ENCODE measurements around the gene TMEM208.

The TMEM208 gene

DNA sequence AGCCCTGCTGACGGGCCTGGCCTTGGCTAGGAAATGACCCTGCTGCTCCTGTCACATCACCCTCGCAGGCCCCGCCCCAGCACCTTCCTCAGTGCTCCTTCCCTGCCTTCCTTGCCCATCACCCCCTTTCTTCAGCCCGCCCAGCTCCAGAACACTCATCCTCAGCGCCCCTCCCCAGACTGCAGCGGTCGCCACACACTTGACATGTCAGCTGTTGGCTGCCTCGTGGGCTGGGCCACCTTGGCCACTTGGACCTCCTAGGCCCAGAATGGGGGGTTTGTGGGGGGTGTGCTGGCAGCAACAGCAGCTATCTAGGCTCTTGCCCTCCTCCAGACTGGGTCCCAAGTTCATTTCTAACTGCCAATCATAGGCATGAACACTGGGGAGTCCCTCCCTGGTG, 17.4 kb upstream of the TMEM208 start:
- no peak for DNase-seq (ENCODE audit: low spot score)

DNA sequence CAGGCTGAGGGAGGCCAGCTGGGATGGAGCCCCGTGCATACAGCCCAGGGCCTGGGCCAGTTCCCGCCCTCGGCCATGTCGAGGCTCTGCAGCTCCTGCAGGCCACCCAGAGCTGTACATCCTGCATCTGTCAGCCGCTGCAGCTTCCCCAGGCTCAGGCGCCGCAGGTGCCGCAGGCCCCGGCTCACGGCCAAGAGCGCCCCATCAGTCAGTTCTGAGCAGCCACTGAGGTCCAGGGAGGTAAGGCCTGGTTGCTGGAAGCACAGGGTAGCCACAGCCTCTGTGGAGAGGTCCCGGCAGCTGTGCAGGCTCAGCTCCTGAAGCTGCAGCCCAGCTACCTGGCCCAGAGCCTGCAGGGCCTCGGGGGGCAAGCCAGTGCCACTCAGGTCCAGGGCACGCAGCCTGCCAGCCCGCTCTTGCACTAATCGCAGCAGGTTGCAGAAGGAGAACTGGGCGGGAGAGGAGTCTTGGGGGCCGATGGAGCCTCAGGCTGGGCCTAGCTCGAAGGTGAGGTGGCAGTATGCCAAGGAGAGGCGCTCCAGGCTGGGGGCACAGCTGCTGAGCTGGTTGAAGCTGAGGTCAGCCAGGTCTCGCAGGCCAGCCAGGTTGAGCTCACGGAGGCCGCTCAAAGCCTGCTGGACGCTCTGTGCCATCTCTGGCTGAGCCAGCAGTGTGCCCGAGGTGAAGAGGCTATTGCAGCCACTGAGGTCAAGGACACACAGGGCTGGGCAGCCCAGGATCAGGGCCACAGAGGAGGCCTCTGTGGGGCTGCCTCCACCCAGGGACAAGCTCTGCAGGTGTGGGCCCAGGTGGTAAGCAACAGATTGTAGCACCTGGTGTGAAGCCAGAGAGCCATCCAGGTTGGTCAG, 16.6 kb upstream of the TMEM208 start:
- no peak for DNase-seq (ENCODE audit: low spot score)

DNA sequence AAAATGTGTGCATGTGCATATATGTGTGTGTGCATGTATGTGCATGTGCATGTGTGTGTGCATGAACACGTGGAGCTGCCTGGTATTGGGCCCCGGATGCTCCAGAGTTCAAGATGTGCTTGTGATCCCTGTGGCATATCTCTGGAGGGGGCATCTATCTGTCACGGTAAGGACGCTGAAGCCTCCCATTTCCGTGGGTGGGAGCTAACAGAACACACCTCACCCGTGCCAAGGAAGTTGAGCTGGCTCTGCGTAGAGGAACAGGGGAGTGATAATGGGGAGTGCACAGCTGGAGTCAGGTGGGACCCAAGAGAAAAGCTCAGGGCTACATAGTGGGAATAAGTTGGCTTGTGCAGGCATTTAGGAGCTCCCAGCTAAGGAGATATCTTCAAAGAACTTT, 15.3 kb upstream of the TMEM208 start:
- no peak for DNase-seq (ENCODE audit: low spot score)

DNA sequence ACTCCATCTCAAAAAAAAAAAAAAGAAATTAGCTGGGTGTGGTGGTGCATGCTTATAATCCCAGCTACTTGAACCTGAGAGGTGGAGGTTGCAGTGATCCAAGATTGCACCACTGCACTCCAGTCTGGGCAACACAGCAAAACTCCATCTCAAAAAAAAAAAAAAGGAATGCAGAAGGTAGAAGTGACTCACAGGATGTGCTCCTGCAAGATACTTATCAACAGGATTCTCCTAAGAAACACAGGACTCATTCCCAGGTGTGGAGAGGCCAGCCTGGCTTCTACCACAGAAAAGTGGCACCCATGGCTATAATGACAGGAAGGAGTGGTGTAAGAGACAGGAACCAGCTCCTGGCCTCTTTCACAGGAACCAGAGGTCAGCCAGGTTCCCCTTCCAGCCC, 14.2 kb upstream of the TMEM208 start:
- no peak for DNase-seq (ENCODE audit: low spot score)

DNA sequence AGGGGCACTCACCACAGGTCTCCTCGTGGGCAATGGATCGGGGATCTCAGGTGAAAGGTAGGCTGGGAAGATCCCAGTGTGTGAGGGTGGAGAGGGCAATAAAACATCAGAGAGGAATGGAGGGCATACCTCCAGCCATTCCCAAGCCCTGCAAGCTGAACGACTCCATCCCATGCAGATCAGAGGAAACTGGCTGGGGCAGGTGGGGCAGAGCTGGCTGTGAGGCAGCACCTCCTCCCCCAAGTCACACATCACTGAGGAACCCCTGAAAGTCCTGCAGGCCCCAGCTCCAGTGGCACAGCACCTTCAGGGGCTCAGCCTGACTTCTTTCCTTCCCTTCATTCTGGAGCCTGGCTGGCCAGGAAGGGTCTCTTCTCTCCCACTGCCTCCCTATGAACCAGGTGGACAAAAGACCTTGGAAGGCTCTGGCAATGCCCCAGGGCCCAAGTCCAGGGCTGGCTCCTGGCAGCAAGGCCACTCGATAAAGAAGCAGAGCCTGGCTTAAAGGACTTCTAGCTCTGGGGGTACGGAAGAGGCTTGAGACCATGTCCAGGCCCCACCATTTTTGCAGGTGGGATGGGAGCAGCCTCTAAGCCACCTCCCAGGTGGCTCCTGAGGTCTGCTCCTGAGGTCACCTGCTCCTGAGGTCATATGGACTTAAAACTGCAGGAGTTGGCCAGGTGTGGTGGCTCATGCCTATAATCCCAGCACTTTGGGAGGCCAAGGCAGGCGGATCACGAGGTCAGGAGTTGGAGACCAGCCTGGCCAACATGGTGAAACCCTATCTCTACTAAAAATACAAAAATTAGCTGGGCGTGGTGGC, 13.5 kb upstream of the TMEM208 start:
- no peak for DNase-seq (ENCODE audit: low spot score)

DNA sequence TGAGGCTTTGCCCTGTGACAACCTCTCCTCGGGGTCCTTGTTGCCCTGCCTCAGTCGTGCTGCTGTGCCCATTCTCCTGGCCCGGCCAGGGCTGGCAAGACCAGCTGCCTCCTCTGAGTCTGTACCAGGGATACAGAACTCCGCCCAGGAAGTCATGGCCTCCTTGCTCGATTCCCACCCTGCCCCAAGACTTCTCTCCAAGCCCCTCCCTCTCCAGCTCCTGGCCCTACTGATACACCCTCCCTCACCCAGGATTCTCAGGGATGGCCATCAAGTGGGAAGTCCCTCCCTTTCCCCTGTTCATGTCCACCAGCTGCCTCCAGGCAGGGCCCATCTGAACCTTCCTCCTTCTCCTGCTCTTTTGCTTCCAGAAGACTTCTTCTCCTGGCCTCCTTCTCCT, 11.2 kb upstream of the TMEM208 start:
- DNase-seq (ENCODE audit: low spot score): no peak

DNA sequence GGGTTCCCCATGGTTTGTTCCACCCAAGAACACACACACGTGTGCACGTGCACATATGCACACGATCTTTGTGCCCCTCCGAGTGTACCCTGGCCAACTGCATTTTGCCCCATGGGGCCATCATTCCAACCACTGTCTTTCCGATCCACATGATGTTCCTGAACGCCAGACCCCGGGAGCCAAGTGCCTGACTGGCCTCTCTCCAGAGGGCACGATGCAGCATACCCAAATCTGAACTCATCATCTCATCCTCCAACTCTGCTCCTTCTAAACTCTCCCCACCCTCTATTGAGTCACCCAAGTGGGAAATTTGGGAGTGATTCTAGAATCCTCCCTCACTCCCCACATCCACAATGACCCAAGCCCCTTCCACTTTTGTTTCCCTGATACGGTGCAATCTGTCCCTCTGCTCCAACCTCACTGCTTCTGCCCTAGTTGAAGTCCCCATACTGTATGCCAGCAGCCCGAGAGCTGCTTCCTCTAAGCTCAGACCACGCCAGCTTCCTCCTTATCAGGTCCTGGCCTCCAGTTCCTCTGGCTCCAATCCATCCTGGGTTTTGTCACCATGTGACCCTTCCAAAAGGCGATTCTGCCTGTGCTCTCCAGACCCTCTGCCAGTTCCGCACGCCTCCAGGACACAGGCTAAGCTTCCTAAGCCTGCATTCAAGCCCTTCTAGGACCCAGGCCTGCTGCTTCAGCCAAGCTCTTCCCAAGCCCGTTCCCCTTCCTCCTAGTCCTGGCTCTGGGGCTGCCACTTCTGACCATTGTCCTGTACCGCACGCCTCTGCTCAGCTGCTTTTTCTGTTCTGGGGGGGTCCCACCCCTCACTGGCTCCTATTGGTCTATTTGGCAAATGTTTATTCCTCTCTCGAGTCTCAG, 10.1 kb upstream of the TMEM208 start:
- DNase-seq (ENCODE audit: low spot score): no peak

DNA sequence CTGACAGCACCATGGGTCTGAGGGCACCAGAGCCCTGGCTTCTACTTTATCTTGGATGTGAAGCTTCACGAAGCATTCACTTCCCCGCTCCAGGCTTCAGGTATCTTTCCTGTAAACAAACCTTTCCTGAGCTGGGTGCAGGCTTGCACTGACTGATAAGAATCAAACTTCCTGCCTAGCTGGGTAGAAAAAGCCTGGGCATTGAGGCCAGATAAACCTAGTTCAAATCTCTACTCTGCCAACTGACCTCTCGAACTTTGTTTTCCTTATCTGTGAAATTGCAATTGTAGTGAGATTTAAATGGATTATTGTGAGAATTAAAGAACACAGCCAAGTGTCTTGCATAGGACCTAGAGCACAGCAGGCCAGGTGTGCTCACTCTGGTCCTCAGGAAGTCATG, 2.9 kb upstream of the TMEM208 start:
- no peak for DNase-seq (ENCODE audit: low spot score)

DNA sequence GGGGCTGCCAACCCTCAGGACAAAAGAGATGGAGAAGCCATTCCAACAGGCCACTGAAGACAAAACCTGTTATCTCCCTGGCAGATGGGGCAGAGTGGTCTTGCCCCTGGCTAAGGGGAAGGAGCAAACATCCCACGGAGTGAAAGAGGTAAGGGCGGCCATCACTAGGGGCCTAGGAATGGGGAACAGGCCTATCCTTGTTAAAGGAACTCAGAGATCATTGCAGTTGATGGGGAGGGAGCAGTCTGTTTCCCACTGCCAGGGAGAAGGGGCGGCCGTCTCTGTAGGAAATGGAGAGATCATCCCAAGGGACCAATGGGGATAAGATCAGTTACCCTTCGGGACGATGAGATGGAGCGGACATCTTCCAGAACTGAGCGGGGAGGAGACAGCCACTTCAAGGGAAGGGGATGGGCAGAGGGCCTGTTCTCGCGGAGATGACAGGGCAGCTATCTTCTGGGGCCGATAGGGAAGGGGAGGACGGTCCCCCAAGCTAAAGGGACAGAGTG, 581 bp upstream of the TMEM208 start:
- no peak for DNase-seq (ENCODE audit: low spot score)

DNA sequence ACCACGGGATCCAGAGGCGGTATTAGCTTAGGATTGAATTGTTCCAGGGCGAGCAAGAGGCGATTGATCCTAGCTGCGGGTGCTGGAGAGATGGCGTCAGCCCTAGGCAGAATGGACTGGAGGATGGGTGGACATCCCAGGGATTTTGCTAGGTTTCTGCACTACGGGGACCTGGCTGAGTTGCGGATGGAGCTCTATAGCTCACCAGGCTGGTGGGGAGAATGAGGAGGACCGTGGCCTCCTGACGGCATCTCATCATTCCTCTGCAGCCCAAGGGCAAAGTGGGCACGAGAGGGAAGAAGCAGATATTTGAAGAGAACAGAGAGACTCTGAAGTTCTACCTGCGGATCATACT, 614 bp downstream of the TMEM208 start:
- no peak for DNase-seq (ENCODE audit: low spot score)

DNA sequence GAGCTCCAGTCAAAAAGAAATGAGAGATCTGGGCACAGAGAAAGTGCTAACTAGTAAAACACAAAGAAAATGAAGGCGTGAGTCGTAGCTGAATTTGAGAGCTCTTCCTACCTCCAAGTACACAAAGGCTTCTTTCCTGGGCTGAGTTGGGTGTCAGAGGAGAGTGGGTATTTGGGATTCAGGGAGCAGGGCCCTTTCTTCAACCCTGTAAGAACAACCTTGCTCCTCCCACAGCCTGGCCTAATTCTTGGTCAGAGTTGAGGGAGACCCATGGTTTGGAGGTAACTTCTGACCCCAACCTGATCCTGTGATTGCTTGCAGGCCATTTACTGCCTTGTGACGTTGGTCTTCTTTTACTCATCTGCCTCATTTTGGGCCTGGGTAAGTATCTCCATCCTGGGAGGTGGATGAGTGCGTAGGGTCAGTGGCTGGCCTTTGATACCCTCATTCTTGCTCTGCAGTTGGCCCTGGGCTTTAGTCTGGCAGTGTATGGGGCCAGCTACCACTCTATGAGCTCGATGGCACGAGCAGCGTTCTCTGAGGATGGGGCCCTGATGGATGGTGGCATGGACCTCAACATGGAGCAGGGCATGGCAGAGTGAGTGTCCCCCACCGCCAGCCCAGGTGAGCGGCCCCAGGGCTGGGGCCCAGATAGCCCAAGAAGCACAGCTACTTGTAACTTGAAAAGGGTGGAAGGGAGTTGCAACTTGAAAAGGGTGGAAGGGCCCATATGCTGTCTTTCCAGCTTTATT, 1.3 kb downstream of the TMEM208 start:
- no peak for DNase-seq (ENCODE audit: low spot score)

DNA sequence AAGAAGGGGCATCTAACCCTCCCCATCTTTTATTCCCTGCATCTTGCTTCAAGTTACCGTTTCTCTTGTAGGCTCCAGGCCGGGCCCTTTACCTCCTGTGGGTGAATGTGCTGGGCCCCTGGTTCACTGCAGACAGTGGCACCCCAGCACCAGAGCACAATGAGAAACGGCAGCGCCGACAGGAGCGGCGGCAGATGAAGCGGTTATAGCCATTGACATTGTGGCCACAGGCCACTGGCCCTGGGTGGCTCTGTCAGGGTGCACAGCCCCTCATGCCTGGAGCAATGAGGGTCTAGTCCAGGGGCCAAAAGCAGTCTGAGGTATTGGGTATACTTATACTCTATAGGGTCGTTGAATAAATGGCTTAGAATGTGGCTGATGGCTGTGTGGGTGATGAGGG, 2.0 kb downstream of the TMEM208 start:
- DNase-seq (ENCODE audit: low spot score): no peak

DNA sequence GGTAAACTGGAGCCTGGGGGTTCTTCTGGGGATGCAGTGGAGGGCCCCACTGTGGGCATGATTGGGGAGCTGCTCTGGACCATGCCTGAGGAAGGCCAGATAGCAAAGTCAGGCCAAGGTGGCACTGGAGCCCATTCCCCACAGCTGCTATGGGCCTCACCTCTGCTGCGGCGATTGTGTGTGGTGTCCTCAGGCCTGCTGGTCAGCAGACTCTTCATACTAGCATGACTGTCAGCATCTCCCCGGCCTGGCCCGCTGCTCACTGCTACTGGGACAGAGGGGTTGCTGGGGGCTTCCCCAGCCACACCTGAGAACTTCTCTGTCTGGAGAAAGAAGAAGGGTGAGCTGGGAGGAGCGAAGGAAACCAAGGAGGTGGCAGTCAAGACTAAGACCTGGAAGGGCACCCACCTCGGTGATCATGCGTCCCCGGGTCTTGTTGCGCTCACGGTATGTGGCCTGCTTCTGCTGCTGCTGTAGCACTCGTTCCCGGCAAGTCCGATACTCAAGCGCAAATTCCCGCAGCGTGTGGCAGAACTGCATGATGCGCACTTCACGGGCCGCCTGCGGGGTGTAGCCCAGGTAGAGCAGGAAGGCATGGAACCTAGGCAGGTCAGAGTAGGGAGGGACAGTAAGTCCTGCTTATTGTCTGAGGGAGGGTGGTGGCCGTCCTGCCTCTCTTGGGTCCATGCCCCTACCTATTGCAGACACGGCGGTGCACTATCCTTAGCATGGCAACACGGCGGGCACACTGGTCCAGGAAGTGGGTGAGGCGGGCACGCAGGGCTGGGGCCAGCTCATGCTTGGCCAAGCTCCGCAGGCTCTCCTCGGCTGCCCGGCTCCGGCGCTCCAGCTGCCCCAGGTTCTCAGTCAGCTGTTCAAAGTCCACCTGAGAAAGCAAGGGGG, 3.2 kb downstream of the TMEM208 start:
- DNase-seq (ENCODE audit: low spot score): no peak

DNA sequence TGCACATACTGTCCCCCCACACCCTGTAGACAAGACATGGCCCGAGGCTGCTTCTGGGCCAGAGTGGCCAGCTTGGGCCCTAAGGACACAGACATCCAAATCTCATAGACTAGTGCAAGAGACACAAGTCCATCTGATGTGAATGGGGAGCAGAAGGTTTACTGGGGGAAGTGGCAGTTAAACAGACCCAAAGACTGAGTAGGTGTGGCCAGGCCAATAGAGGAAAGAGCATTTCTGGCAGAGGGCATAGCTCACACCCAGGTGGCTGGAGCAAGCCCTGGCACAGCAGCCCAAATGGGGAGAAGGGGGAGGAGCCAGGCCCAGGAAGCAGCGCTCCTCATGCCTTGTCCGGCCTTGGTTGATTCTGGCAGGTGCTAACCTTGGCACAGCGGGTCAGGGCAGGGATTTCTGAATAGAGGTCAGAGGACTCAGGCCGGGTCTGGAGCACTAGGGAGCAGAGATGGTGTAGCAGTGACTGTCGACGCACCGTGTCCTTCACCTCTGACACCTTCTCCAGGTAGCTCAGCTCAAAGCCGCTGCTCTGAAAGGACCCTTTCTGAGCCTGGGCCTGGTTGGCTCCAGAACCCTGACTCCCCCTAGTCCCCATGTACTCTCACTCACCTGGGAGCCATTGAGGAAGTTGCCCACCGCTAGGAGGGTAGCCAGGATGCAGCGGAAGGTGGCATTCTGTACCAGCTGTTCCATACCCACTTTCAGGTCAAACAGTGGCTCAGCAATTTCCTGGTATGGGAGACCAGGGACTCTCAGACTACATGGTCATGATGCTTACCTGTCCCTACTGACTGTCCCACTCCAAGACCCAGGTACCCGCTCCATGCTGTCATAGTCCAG, 4.1 kb downstream of the TMEM208 start:
- no peak for DNase-seq (ENCODE audit: low spot score)

DNA sequence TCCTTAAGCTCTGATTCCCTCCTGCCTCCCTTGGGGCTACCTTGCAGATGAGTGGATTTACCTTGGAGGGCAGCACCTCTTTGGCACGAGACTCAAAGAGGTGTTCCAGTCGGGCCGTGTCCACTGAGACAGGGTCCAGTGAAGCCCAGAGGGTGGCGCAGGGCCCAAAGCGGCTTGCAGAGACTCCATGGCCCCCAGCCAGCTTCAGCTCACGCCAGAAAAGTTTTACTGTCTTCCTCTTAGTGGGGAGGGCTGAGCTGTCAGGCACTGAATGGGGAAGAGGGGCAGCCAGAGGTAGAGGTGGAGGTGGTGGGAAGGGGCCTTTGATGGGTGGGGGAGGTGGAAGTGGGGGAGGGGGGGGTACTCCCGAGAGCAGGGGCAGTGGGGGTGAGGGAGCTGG, 6.7 kb downstream of the TMEM208 start:
- no peak for DNase-seq (ENCODE audit: low spot score)

DNA sequence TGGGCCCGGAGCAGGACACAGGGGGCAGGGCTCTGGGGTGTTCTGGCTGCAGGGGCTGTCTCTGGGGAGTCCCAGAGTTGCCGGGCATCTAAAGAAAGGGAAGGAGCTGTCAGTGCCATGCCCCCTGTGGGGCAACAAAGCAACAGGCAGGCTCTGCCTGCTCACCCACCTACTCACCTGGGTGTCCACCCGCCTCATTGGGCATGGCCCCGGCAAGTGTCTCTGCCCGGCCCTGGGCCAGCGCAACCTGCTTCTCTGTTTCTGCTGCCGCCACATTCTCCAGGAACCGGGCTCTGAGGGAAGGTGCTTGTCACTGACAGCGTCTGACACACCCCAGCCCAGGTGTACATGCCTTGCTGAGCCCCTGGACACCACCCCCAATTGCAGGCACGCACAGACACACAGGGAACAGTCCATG, 7.3 kb downstream of the TMEM208 start:
- DNase-seq (ENCODE audit: low spot score): no peak

DNA sequence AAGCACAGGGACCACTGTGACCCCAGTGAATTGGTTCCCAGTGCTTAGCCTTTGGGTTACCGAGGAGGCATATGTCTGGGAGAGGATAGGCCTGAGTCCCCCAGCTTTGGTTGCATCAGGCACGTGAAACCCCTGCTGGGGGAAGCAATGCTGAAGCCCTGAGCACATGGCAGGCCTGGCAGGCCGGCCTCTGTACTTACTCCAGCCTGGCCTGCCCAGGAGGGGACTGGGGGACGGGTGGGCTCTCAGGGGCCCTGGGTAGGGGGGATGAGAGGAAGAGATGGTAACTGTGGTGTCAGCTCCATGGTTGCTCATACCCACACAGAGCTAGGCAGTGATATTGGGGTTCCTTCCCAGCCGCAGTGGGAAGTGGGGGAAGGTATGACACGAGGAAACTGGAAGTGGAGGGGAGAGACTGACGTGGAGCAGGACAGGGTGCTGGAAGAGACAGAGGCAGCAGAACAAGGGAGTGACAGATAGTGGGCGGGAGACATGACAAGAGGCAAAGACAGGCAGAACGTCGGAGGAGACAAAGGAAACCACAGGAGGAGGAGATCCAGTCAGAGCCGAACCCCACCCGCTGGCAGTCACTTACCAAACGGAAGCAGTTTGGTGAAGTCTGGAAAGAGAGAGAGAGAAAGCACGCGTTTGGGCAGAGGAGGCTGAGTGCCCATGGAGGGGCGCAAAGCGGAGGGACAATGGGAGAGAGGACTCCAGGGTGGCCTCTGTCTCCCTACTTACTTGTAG, 9.1 kb downstream of the TMEM208 start:
- DNase-seq (ENCODE audit: low spot score): peak; percentile 86

DNA sequence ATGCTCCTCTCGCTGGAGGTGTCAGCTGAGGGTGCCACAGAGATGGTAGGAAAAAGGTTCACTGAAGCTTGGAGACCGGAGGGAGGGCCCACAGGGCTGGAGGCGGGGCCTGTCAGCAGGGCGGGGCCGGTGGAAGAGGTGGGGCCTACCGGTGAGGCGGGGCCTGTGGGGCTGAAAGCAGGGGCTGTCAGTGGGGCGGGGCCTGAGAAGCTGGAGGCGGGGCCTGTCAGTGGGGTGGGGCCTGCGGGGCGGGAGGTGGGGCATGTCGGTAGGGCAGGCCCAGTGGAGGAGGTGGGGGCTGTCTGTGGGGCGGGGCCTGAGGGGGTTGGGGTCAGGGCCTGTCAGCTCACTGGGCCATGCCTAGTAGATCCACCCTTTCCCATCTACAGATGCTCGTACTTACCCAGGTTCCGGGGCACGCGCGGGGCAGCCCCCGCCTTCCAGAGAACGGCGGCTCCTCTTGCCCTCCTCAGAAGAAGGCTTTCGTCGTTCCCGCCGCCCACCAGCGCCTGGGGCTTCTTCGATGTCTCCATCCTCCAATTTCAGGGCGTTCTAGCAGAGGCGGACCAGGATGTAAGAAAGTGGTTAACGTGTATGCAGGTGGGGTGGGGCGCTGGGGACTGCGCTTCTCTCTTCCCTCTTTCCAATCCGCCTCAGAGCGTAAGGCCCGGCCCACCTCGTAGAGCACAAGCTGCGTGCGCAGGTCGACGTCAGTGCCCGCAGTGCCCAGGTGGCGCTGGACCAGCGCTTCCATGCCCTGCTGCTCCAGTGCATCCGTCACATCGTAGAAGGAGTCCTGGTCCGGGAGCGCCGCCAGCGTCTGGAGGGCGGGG, 9.8 kb downstream of the TMEM208 start:
- peak; percentile 76 for DNase-seq (ENCODE audit: low spot score)
